ENCODE measurements around the gene ANKRD13C.
A peak's percentile ranks its signal among the peaks of the same experiment; 100 is the strongest.

ANKRD13C gene

DNA sequence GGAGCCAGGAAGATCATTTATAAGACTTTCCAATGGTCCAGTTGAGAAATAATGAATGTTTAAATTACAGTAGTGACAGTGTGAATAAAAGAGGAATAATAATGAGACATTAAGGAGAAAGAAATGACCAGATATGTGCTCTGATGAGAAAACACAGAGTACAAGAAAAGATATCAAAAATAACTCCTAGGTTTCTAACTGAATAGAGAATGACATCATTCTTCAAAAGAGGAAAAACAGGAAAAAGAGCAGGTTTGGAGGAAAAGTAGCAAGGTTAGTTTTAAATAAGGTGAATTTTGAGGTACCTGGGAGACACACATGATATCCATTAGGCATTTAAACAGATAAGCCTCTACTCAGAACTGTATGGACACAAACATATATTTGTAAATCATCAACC, 55.0 kb downstream of the ANKRD13C start:
- no peak for DNase-seq

DNA sequence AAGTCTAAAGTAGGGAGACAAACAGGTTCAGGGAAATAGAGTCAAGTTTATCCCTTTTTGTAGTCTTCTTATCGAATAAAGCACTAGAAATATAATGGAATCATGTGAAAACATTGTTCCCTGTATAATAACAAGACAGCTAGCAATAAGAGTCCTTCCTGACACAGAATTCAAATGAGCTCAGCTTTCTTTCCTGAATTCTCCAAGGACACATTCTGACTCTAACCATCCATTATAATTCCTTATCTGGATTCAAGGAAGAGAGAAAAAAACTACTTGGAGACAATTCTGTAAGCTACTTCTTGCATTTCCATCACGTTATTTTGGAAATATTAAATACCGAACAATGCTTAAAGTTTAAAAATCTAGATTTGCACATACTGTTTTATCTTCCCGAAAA, 58.8 kb downstream of the ANKRD13C start:
- no peak for DNase-seq

DNA sequence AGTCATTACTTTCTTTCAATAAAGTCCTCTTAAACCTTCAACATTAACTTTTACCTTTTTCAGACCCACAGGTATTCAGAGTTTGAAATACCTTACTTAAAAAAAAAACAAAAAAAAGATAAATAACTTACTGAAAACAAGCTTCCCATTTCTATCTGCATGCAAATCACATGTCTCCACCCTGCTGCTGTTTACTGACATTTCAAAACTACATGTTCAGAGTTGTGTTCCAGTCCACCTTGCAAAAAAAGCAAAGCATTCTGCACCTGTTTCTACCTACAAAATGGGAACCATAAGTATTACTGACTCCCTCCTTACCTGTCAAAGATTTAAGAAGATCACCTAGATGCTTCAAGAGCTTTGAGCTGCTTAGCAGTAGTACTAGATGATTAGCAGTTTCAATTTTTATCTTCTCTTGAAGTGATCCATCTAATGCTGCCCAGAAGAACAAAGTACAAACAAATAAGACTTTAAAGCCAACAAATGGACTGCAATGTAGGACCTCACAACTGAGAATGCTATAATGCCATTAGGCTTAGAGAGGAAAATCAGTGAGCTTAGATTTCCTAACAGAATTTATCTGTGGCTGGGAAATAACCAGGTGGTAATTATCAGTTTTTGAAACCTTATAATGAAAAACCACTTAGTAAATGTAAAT, 61.2 kb downstream of the ANKRD13C start:
- no peak for DNase-seq

DNA sequence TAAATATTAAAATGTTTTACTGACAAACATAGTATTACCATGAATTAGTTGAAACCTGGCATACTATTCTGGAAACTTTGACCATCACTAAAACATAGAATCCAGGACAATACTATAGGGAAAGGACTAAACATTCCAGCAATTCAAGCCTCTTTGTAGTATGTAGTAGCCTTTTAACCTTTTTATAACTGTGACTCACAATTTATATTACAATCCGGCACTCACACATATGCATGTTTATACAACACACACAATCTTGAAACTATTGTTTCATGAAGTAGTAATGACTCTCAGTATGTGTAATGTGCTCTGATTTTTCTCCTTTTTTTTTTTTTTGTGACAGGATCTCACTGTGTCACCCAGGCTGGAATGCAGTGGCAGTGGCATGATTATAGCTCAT, 64.3 kb downstream of the ANKRD13C start:
- DNase-seq: no peak

DNA sequence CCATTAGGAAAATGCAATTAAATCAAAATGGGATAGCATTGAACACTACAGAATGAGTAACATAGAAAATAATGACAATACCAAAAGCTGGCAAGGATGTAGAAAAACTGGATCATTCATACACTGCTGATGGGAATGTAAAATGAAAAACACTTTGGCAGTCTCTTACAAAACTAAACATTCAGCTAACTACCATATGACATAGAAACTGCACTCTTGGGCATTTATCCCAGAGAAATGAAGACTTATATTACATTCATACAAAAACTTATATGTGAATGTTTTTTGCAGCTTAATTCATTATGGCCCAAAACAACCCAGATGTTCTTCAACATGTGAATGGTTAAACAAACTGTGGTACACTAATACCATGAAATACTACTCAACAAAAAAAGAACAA, 66.4 kb downstream of the ANKRD13C start:
- no peak for DNase-seq

- no peak for DNase-seq
These were observed 68.1 kb downstream of the ANKRD13C start for GRCh38 chr1:70286453-70286852.

- DNase-seq: no peak
These were observed 70.2 kb downstream of the ANKRD13C start for GRCh38 chr1:70284366-70284765.

- no peak for DNase-seq
These were observed 75.8 kb downstream of the ANKRD13C start for GRCh38 chr1:70278710-70279109.

DNA sequence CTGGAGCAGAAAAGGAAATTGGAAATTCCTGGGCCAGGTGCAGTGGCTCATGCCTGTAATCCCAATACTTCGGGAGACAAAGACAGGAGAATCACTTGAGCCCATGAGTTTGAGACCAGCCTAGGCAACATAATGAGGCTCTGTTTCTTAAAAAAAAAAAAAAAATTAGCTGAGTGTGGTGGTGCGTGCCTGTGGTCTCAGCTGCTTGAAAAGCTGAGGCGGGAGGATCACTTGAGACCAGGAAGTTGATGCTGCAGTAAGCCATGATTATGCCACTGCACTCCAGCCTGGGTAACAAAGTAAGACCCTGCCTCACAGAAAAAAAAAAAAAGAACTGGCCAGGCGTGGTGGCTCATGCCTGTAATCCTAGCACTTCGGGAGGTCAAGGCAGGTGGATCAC, 76.6 kb downstream of the ANKRD13C start:
- no peak for DNase-seq

DNA sequence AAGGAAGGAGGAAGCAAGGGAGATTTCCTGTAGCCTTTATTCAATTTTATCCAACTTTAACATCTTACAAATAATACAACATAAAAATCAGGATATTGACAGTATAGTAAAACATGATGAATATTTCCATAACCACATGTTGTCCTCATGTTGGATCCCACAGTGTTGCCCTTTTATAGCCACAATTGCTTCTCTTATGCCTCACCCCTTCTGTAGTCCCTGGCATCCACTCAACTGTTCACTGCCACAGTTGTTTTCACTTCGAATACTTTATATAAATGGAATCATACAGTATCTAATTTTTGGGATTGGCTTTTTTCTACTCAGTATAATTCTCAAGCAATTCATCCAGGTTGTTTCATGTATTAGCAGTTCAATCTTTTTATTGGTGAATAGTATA, 88.6 kb downstream of the ANKRD13C start:
- no peak for DNase-seq

GRCh38 chr1:70264839-70265238, 89.7 kb downstream of the ANKRD13C start:
- no peak for DNase-seq

- DNase-seq: no peak
These were observed 97.9 kb downstream of the ANKRD13C start for GRCh38 chr1:70256664-70257063.

- no peak for DNase-seq
These were observed 105.8 kb downstream of the ANKRD13C start for GRCh38 chr1:70248729-70249128.

DNA sequence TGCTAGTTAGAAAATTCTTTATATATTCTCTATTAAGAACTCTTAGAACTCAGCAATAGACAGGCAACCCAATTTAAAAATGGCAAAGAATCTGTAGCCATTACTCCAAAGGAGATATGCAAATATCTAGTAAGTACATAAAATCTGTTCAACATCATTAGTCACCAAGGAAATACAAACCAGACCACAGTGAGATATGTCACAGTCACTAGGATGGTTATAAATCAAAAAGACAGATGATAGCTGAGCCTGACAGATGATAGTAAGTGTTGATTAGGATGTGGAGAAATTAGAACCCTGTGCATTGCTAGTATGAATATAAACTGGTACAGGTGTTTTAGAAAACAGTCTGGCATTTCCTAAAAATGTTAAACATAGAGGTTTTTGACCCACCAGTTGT, 106.8 kb downstream of the ANKRD13C start:
- no peak for DNase-seq

GRCh38 chr1:70247122-70247521, 107.4 kb downstream of the ANKRD13C start:
- no peak for DNase-seq

- no peak for DNase-seq
These were observed 114.6 kb downstream of the ANKRD13C start for GRCh38 chr1:70239940-70240339.

GRCh38 chr1:70234733-70235132, 119.8 kb downstream of the ANKRD13C start:
- DNase-seq: no peak

- DNase-seq: no peak
These were observed 123.0 kb downstream of the ANKRD13C start for GRCh38 chr1:70231475-70231874.

DNA sequence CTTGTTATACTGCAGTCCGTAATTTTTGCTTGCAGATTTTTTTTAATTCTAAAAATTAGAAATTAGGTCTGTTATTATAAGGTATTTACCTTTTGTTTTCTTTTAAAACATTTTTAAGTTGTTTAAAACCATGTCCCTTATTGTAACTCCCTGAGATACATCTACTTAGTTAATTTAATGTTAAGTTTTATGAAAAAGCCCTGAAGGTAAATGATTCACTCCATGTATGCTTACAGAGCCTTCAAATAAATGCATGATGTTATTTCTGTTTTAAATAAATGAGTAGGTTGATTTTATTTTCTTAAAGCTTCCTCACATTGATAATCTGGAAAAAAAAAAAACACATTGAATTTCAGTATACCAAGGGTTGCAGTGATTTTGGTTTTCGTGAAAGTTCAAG, 125.9 kb downstream of the ANKRD13C start:
- no peak for DNase-seq

DNA sequence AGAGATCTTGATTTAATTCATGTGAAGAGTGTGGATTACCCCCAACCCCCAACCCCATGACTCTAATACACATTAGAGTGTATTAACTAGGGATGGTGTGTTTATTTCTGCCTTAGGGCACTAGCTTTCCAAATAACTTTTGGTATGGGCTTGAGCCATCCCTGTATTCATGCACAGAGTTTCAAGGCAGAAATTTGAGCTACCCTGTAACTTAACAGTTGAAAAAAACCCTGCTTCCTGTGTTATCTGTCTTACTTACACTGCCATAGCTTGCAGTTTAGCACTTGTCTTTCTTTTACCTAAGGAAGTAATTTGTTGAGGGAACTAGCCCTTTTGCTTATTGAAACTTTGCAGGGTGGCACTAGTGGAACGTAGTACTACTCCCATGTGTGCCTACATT, 127.1 kb downstream of the ANKRD13C start:
- no peak for DNase-seq

DNA sequence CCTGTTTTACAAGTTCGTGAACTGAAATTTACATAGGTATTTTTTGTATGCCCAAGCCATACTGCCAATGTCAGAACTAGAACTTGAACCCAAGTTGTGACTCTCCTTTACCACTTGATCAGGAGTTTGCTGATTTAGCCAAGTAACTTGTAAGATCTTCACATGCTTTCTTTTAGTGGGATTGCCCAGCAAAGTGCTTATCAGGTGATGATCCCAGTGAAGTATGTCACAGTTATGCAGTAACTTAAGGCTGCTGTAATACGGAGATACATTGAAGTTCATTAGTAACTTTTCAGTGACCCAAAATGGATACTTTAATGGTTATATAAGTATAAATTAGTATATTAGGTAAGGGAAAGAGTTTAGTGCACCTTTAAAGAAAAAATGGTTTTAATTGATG, 129.6 kb downstream of the ANKRD13C start:
- no peak for DNase-seq

DNA sequence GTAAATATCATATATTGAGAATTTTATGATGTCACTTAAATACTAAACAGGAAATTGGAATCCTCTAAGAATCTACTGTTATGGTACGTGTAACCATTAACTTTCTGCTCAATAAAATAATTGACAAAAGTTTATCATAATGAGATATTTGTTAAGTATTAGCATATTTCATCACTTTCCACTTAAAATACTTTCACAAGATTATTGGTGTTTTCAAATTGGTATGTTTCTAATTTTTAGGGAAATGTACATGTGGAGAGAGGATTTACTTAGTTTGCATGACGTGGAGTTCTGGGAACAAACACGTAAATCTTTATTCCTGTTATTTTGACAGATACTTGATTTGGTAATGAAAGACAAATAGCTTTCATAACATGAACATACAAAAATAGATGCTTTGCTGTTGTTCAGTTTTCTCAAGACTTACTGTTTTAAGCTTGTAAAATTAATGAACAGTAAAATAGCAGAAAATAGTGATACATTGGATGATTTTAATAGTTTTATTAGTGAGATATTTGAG, 131.7 kb downstream of the ANKRD13C start:
- DNase-seq: no peak

- peak; percentile 57 to 97 (median 90) for DNase-seq
These were observed 133.0 kb downstream of the ANKRD13C start, which contains the start of gene SRSF11 for GRCh38 chr1:70221238-70222121. TSS of gene SRSF11 (plus strand) at chr1:70221380. CDS start at chr1:70221637, 257 bp downstream.
